ENCODE data around the gene IL17REL.

IL17REL gene

DNA sequence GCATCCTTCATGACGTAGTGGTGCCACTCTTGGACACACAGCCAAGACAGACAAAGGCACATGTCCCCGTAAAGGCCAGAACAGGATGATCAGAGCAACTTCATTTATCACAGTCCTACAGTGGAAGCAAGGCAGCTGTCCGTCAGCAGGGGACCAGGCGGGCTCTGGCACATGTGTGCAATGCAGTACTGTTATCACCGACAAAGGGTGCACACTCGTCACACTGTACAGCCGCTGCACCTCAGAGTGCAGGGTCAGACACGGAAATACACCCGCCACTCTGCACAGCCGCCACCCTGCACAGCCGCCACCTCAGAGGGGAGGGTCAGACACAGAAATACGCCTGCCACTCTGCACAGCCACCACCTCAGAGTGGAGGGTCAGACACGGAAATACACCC, 13.4 kb upstream of the IL17REL start:
- no peak overlapping the region for H3K4me3 ChIP-seq (replicated peaks; ENCODE audit: insufficient read depth, low read length)
- no peak for DNase-seq (ENCODE audit: low read depth in 1 of 2, low spot score in 1 of 2)
- no peak for TF ChIP-seq SPI1 (IDR thresholded peaks at IDR 0.05; ENCODE audit: borderline replicate concordance, low read depth)
- no peak for TF ChIP-seq CTCF (IDR thresholded peaks at IDR 0.05; ENCODE audit: insufficient read depth, low read length)
- TF ChIP-seq POLR2AphosphoS5 (IDR thresholded peaks at IDR 0.05; ENCODE audit: low read depth), result no peak
- TF ChIP-seq GABPA (IDR thresholded peaks at IDR 0.05; ENCODE audit: low read depth), result no peak
- TF ChIP-seq REST (IDR thresholded peaks at IDR 0.05; ENCODE audit: insufficient replicate concordance, low read depth), result no peak
- peaks cover 7% of the 10 kb centered on the region for H3K27me3 ChIP-seq (ENCODE audit: insufficient read depth, poor library complexity, severe bottlenecking)
- no peak overlapping the region for H3K27ac ChIP-seq (replicated peaks)

- no peak for TF ChIP-seq REST (IDR thresholded peaks at IDR 0.05; ENCODE audit: insufficient replicate concordance, low read depth)
- TF ChIP-seq POLR2AphosphoS5 (IDR thresholded peaks at IDR 0.05; ENCODE audit: low read depth), result no peak
- no peak for TF ChIP-seq CTCF (IDR thresholded peaks at IDR 0.05; ENCODE audit: insufficient read depth, low read length)
- TF ChIP-seq GABPA (IDR thresholded peaks at IDR 0.05; ENCODE audit: low read depth), result no peak
- no peak for TF ChIP-seq SPI1 (IDR thresholded peaks at IDR 0.05; ENCODE audit: borderline replicate concordance, low read depth)
- Histone ChIP-seq H3K27ac (replicated peaks) (no peak overlapping the region), H3K27me3 (ENCODE audit: insufficient read depth, poor library complexity, severe bottlenecking) (peaks cover 5% of the 10 kb centered on the region), H3K4me3 (replicated peaks; ENCODE audit: insufficient read depth, low read length) (no peak overlapping the region)
- DNase-seq (ENCODE audit: low read depth in 1 of 2, low spot score in 1 of 2), result no peak
Observed at GRCh38 chr22:50022171-50022819, 9.7 kb upstream of the IL17REL start.

- DNase-seq (ENCODE audit: low read depth in 1 of 2, low spot score in 1 of 2), result no peak
- no peak overlapping the region for H3K27ac ChIP-seq (replicated peaks)
- no peak for TF ChIP-seq CTCF (IDR thresholded peaks at IDR 0.05; ENCODE audit: insufficient read depth, low read length)
- no peak for TF ChIP-seq POLR2AphosphoS5 (IDR thresholded peaks at IDR 0.05; ENCODE audit: low read depth)
- TF ChIP-seq GABPA (IDR thresholded peaks at IDR 0.05; ENCODE audit: low read depth), result no peak
- no peak for TF ChIP-seq SPI1 (IDR thresholded peaks at IDR 0.05; ENCODE audit: borderline replicate concordance, low read depth)
- no peak for TF ChIP-seq REST (IDR thresholded peaks at IDR 0.05; ENCODE audit: insufficient replicate concordance, low read depth)
- no peak overlapping the region for H3K4me3 ChIP-seq (replicated peaks; ENCODE audit: insufficient read depth, low read length)
- H3K27me3 ChIP-seq (ENCODE audit: insufficient read depth, poor library complexity, severe bottlenecking), result peaks cover 16% of the 10 kb centered on the region
Observed at GRCh38 chr22:50020606-50021005, 8.0 kb upstream of the IL17REL start.

Measured in HL-60 (cell line).